Stimulated activated CD8-positive, alpha-beta memory T cell treated with anti-CD3 and anti-CD28 coated beads, Interleukin-15, amount 100 ng/mL, for 1 hour (primary cell): ENCODE data around the gene LMO7.
A peak's percentile ranks its signal among the peaks of the same experiment; 100 is the strongest.
"Not testable (repeated sequence)": the region's sequence is repeated elsewhere in the genome, so short reads cannot be mapped to it uniquely, and the experiment has no call there.

ENCODE experiments used
- DNase-seq: peaks from one replicate; pipeline ENCODE4 v3.0.0-alpha.2; 2020; ENCODE audit warnings: low read depth

Gene LMO7

DNA sequence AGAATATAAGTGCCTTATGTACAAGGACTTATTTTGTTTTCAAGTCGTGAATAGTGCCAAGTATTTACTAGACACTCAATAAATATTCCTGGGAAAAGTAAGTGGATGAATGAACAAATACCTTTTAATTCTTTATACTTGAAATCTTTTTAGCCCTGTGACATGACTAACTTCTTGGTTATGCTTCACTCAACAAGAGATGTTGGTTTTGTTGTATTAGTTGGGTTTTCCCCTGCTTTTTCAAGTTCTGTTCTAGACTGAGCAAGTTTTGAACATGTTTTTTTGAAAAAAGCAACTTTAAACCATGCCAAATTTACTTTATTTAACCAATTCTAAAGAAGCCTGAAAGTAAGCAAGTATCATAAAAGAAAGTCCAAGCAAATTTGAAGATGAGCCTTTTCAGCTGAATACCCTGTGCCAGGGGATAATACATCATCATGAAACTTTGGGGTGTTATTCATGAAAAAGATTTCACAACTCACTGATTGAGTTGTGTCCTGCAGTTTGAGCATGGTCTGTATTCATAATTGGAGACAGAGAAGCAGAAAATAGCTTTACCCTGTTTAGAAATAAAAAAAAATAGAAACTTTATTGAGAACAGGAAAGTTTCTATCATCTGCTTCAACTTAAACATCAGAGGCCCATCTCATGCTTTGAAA is 11.1 kb downstream of the LMO7 start:
- DNase-seq, result no peak

DNA sequence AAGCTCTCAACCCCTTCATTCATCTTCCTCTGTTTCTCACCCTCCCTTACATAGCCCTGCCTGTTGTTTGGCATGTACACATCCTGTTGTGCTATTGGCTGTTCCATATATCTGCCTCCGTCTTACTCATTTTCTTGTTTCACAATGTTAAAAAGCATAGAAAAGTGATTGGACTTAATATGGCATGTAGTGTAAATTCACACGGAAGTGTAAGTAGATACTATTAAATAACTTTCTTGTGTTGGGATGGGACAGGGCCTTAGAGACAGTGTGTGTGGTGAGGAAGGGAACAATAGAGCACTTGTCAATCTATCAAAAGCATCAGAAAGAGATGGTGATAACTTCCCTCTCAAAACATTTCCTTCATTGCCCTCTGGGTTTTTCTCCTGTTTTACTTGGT is 12.3 kb downstream of the LMO7 start:
- no peak for DNase-seq

DNA sequence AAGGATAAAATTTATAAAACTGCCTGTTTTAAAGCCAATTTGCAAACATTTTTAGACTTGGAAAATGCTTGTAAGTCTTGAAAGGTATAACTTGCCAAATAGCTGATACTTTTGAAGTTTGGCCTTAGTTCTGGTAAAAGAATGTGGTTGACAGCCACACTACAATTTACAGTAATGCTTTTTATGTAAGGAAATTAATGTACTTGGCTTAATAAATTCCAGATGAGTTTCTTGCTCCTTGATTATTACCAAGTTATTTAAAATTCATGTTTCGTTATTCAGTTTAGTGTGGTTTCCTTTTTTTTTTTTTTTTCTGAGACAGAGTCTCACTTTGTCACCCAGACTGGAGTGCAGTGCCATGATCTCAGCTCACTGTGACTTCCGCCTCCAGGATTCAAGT is 14.9 kb downstream of the LMO7 start:
- DNase-seq, result no peak

DNA sequence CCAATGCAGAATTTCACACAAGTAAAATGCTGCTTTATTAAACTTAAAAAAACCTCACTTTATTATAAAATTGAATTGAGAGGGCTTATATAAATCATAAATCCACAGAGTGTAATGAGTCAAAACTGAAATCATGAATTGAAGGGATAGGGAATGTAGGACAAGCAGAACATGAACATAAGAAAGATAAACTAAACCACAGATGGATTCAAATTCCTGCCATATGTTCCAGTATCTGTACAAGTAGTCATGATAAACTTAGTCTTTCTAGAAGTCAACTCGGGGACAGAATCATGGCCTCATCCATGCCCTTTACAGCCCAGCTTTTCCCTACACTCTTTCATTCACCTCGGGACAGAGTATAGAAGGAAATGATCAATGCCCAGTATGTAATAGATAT is 16.6 kb downstream of the LMO7 start:
- DNase-seq, result no peak

DNA sequence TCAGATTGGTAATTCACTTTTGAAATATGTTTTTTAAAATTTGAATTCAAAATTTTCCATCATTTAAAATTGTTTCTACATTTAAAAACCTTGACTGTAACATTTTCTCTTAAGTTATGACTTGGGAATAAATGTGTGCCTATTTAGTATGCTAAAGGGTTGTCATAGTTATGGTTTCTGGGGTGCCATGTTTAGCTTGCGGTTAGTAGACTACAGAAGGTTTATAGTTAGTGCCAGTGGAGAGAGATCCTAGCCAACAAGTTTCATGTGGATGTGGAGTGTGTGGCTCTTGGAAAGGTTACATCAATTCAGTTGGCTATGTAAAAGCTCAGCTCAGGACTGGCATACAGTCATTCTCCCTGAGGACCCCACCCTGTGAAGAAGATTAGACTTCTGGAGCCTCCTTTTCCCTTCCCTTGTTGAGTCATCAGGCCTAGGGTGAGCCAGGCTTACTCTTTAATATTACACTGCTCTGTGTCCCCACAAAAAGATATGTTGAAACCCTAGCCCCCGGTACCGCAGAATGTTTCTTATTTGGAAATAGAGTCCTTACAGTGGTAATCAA is 20.4 kb downstream of the LMO7 start:
- no peak for DNase-seq

DNA sequence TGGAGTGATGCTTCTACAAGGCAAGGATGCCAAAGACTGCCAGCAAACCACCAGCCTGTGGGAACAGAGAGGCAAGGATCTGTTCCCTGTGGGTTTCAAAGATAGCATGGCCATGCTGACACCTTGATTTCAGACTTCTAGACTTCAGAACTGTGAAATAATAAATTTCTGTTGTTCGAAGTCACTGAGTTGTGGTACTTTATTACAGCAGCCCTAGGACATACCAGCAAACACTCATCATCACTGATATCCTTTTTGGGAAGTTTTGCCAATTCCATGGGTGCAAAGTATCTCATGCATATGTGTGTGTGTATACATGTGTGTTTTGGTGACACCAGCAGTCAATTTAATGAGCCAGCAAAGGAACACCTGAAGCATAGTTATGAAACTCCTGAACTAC is 21.0 kb downstream of the LMO7 start:
- DNase-seq, result no peak

DNA sequence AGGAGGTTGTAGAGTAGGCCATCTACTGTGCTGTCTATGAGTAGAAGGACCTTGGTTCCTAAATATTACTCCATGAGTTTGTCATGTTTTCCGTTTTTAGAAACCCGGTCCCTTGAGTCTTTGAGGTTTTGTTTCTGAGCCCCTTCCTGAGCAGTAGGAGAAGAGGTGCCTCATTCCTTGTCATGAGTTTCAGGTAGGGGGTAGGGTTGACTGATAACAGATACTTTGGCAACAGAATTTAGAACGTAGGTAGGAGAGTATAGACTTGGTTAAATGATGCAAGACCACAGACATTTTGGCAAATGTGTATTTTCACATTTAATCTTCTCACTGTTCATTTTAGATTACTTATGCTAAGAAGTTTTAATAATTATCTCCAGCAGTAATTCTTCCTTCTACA is 24.6 kb downstream of the LMO7 start:
- DNase-seq, result no peak

DNA sequence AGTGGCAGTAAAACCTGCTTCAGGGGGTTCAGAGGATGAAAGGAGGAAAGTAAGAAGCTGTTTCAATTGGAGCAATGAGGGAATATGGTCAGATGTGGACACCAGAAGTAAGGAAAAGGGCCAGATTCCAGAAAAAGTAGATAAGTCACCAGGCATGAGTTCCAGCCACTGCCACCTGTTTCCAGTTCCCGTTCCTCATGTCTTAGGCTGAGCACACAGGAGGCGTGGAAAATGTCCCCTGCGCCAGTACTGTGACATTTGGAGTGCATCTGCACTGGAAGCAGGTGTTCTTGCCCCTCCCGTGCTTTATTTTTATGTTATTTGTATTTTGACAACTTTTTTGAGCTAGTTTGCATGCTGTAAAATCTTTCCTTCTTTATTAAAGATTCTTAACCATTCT is 25.3 kb downstream of the LMO7 start:
- DNase-seq, result no peak

DNA sequence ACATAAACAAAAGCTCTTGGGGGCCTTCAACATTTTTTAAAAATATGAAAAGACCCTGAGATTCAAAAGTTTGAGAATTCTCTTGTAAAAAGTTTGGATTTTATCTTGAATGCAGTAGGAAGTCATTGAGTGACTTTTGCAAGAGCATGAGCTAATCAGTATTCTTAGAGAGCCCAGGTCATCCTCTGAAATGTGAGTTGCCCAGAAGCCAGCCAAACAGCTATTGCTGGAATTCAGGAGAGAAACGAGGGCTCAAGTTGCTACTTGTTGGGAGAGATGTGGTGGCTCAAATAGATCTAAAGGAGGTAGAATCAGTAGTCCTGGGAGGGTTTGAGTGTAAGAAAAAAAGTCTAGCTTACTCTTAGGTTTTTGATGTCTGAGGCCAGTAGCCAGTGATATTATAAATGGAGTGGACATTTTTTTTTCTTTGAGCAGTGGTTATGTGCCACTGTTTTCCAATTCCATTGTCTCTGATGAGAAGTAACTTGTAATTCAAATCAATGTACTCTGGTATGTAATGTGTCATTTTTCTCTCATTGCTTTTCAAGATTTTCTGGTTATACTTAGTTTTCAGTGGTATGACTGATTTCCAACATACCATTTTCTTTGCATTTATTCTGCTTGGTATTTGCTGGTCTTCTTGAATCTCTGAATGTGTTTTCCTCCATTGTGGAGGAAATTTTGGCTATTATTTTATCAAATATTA is 30.7 kb downstream of the LMO7 start:
- DNase-seq, result no peak

DNA sequence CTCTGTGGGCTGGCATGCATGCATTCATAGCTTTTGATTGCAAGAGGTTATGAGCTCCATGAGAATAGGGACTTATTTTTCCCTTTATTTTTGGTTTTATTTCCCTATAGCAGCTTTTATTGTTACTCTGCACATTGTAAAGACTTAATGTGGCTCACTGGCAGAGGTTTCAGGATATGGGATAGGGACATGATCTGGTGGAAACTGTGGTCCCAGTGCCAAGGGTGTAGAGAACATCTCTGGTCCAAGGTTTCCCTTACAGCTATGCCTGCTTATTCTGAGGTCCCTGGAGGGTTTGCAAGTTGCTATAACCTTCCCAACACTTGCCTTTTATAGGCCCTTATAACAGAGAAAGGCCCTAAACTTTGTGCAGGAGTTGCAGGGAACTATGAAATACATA is 33.6 kb downstream of the LMO7 start:
- DNase-seq, result no peak

DNA sequence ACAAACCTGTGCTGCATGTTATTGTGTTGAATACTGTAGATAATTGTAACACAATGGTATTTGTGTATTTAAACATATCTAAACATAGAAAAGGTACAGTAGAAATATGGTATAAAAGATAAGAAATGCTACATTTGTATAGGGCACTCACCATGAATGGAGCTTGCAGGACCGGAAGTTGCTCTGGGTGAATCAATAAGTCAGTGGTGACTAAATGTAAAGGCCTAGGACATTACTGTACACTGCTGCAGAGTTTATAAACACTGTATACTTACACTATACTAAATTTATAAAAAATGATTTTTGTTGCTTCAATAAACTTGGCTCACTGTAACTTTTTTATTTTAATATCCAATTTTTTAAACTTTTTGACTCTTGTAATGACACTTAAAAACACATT is 34.4 kb downstream of the LMO7 start:
- DNase-seq, result no peak

DNA sequence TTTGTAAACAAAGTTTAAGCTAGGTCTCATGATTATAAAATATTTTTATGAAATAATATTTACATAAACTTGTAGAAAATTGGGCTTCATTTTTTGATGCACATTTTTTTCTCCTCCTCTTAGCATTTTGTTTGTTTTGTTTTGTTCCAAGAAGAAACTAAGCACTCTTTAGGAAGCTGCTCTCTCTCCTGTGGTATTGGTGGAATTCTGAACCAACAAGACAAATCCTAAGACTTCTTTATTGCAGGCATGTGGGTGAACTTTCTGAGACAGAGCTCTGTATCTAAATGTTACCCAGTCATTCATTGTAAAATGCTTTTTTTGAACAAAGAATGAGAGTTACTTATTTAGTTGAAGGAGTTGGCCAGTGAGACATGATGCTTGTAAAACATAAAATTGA is 39.3 kb downstream of the LMO7 start:
- no peak for DNase-seq

DNA sequence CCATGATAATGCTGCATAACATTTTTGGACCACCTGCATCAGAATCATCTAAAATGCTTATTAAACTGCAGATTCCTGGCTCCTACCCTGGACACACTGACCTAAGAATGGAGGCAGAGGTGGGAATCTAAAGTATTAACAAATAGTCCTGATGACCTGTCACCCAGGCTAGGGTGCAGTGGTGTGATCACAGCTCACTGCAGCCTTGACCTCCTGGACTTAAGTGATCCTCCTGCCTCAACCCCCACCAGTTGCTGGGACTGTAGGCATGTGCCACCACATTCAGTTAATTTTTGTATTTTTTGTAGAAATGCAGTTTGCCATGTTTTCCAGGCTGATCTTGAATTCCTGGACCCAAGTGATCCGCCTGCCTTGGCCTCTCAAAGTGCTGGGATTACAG is 43.3 kb downstream of the LMO7 start:
- DNase-seq, result no peak

DNA sequence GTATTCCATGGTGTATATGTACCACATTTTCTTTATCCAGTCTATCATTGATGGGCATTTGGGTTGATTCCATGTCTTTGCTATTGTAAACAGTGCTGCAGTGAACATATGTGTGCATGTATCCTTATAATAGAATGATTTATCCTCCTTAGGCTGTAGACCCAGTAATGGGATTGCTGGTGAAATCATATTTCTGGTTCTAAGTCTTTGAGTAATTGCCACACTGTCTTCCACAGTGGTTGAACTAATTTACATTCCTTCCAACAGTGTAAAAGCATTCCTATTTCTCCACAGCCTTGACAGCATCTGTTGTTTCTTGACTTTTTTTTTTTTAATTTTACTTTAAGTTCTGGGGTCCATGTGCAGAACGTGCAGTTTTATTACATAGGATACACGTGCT is 44.1 kb downstream of the LMO7 start:
- not testable (repeated sequence) for DNase-seq

DNA sequence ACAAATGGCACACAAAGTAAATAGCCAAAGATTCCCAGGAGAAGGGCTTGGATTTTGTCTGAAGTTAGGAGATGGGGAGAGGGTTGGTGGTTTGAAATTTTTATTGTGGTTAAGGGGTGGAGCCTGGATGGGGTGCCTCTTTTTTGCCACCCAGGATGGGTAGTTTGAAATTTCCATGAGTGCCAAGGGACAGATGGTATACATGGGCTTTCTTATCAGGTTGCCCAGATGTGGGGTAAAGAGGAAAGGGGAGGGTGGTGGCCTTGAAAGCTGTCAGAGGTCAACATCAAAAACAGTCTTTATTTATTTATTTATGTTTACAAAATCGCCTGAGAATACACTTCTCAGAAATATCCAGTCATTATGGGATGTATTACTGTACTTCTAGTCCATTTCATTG is 46.2 kb downstream of the LMO7 start:
- no peak for DNase-seq

DNA sequence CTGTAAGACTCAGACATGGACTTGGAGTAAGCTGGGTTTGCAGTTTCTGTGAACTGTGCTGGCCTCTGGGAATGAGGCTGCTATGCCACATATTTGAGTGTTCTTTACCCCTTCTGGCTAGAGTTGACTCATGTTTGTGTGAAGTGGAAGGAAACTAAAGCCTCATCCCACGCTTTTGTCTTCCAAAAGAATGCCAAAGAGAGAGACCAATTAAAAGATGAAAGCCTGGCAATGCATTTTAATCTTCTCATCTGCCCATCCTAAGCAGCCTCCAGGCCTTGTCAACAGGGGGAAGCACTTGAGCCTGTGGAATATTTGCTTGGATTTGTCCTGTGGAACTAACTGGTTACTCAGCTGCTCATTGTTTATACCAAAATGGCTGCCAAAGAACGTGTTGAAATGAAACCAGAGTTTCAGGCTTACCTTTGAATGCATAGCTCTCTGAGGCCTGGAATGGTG is 49.1 kb downstream of the LMO7 start:
- no peak for DNase-seq

DNA sequence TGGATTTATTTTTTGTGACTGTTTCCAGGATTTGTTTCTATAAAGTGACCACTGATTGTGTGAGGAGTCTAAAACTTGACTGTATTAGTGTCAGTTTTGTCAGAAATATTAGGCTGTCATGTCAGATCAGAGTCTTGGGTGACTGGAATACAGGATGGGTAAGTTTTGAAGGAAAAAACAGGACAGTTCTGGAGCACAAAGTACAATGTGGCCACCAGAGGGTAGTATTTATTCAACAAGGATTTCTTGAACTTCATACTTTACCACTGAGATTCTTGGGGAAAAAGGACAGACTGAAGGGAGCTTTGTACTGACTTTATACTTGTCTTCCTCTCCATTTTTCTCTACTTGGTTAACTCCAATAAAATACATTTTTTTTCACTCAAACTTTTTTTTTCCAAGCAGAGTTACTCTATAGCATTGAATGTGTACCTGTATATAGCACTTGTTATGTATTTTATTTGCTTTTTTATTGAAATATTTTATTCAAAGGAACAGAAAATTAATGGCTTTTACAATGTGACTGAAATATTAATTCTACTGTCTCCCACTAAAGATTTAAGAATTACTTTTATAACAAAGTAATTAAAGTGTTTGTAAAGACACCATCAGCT is 51.1 kb downstream of the LMO7 start:
- no peak for DNase-seq

DNA sequence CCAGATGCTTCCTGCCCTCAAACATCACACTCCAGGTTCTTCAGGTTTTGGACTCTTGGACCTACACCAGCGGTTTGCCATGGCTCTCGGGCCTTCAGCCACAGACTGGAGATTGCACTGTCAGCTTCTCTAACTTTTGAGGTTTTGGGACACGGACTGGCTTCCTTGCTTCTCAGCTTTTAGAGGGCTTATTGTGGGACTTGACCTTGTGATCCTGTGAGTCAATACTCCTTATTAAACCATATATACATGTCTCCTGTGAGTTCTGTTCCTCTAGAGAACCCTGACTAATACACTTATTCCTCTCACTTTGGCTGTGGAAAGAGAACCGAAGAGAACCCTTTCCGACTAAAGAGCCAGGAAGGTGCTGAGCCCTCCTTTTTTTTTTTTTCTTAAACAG is 53.6 kb downstream of the LMO7 start:
- no peak for DNase-seq

DNA sequence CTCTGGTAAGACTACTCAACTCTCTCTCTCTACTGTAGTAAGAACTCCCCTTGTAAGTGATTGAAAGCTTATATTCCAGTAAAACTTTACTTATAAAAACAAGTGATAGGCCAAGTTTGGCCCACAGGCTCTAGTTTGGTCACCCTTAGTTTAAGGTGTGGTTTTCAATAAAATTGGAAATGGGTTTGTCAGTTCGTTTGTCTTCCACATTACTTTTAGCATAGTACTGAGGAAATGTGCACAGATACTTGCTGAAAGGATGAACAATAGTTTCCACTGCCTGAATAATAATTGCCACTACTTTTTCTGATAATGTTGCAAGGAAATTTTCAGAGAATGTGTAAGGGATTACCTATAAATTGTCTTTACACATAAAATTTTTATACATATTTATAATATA is 54.5 kb downstream of the LMO7 start:
- DNase-seq, result no peak

DNA sequence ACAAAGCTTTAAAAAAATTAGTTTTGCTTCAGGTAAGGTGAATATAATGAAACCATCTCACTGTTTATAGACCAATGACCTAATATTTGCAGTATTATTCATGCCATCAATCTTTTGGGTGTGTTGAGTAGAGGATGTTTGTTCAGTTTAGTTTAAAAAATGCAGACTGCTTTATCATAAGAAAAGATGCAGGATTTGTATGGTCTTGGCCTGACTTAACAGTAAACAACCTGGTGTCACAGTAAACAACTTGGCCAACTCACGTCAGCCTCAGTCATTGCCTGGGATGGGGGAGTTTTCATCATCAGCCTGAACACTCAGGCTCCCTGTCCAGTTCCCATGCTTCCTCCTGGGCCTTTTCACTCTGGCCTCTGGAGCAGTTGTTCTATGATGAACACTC is 55.1 kb downstream of the LMO7 start:
- DNase-seq, result no peak

DNA sequence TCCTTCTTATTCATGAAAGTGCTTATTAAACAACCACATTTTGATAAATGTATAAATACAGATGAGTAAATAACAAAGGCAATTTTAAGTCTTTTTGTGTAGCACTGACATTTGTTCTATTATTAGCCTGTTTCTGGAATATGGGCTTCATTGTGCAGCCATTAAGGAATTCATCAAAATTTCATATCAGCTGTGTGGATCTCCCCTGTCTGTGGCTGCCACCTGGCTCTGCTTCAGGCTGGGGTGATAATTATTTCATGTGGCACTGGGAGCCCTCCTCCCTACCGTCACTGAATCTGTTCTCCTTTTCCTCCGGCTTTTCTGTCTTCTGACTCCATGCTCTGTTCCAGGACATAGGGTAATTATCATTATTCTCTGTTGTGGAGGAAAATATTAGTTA is 57.1 kb downstream of the LMO7 start:
- DNase-seq, result no peak

DNA sequence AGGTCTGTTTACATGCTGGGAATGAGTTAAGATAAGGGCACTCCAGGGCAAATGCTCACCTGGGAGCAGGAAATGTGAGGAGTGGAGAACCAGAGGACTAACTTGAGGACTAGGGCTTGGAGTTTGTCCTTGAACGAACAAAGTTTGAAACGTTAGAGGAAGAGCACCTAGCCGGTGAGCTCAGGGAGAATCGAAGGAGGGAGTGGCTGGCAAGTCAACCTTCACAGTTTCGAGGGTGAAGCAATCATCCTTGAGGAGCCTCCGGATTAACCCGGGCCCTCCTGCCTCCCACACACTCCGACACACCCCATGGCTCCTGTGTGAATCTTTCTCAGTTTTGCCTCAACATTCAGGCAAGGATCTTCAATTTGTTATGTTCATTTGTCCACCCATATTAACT is 58.6 kb downstream of the LMO7 start:
- no peak for DNase-seq

DNA sequence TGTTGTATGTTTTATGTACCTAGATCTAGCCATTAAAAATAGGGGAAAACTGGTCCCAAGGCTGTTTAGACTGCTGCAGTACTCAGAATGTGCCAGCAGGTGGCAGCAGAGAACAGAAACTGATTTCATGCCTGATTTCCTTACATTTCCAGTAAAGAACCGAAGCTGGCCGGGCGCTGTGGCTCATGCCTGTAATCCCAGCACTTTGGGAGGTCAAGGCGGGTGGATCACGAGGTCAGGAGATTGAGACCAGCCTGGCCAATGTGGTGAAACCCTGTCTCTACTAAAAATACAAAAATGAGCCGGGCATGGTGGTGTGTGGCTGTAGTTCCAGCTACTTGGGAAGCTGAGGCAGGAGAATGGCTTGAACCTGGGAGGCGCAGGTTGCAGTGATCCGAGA is 59.8 kb downstream of the LMO7 start:
- peak; percentile 53 for DNase-seq
